GM06990 (cell line): ENCODE measurements around the gene SLC25A42.

Experiments used
- DNase-seq: peaks from one replicate; pipeline ENCODE4 v3.0.0-alpha.2; 2011; ENCODE audit not compliant: insufficient read length; ENCODE audit errors: extremely low read depth
- H3K27me3 ChIP-seq: replicated peaks from 2 replicates; pipeline ENCODE4 v1.6.0; 2011; ENCODE audit warnings: low read length; ENCODE audit not compliant: control insufficient read depth, insufficient read depth
- H3K36me3 ChIP-seq: 2 replicates; pipeline ENCODE4 v1.5.1; 2011; ENCODE audit warnings: low read length; ENCODE audit not compliant: control insufficient read depth, insufficient read depth
- H3K4me3 ChIP-seq: replicated peaks from 2 replicates; pipeline ENCODE4 v1.5.1; 2011; ENCODE audit warnings: low read depth, mild to moderate bottlenecking, control low read depth, low read length
- TF ChIP-seq, protein P1 (sequence below): IDR thresholded peaks from 2 replicates; pipeline ENCODE4 v1.5.1; 2011; ENCODE audit warnings: low read length, control low read depth, mild to moderate bottlenecking, inconsistent platforms; ENCODE audit not compliant: insufficient read depth, poor library complexity, severe bottlenecking

The SLC25A42 gene

DNA sequence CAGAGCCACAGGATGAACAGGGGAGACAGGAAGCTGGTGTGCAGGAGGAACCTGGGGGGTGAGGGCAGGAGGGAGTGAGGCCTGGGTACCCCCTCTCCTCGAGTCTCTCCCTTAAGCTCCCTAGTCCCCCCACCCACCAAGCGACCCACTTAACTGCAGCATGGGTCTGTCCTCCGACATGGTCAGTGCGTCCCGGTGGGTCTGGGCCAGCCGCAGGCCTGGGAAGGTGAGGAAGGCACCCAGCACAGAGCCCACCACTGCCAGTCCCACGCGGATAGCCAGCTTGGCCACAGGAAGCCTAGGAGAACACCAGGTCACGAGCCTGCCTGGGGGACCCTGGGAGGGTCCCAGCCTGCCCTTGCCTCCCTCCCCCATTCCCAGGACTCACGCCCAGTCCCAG is 57.6 kb downstream of the SLC25A42 start:
- DNase-seq: no peak
- no peaks in the 10 kb centered on the region for H3K27me3 ChIP-seq
- H3K4me3 ChIP-seq: no peak overlapping the region
- peaks cover 5% of the 10 kb centered on the region for H3K36me3 ChIP-seq
- TF ChIP-seq, protein P1, sequence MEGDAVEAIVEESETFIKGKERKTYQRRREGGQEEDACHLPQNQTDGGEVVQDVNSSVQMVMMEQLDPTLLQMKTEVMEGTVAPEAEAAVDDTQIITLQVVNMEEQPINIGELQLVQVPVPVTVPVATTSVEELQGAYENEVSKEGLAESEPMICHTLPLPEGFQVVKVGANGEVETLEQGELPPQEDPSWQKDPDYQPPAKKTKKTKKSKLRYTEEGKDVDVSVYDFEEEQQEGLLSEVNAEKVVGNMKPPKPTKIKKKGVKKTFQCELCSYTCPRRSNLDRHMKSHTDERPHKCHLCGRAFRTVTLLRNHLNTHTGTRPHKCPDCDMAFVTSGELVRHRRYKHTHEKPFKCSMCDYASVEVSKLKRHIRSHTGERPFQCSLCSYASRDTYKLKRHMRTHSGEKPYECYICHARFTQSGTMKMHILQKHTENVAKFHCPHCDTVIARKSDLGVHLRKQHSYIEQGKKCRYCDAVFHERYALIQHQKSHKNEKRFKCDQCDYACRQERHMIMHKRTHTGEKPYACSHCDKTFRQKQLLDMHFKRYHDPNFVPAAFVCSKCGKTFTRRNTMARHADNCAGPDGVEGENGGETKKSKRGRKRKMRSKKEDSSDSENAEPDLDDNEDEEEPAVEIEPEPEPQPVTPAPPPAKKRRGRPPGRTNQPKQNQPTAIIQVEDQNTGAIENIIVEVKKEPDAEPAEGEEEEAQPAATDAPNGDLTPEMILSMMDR: no peak

DNA sequence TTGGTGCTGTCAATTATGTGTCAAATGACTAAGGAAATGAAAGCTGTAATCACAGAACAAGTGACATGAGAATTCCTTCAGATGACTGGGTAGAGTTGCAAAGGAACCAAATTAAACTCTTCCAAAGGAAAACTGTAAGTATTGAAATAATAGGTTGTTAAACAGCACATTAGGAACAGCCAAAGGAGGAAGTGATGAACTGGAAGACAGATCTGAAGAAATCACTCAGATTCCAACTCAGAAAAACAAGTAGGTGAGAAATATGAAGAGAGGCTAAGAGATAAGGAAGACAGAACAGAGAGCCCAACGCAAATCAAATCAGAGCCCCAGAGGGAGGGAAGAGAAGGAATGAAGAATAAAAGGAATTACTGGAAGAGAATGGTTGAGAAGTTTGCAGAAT is 59.1 kb downstream of the SLC25A42 start:
- no peak overlapping the region for H3K4me3 ChIP-seq
- H3K36me3 ChIP-seq: peaks cover 5% of the 10 kb centered on the region
- TF ChIP-seq, protein P1: no peak
- no peak for DNase-seq
- H3K27me3 ChIP-seq: no peaks in the 10 kb centered on the region

DNA sequence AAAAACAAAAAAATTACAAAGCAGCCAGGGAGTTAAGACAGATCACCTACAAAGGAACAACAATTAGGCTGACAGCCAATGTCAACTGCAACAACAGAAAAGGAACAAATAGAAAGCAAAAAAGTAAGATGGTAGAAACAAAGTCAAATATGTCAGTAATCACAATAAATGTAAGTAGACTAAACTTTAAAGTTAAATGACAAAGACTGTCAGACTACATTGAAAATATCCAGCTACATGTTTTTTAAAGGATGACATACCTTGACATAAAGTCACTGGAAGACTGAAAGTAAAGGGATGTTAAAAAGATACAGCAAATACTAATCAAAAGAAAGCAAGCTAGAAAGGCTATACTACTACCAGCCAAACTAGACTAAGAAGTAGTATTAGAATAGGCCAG is 59.6 kb downstream of the SLC25A42 start:
- Histone ChIP-seq H3K36me3 (peaks cover 5% of the 10 kb centered on the region), H3K27me3 (no peaks in the 10 kb centered on the region), H3K4me3 (no peak overlapping the region)
- TF ChIP-seq, protein P1: no peak
- no peak for DNase-seq

DNA sequence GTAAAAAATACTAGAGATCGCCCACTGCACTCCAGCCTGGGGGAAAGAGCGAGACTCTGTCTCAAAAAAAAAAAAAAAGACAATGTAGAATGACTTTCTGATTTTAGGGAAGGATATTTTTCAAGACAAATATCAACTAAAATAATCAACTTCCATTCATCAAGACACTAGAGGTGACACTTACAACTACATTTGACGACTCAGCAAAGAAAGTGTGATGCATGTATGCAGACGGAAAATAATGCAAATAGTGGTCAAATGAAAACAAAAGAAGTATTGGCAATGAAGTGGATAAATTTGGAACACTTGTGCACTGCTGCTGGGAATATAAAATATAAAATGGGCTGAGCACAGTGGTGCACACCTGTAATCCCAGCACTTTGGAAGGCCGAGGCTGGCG is 62.3 kb downstream of the SLC25A42 start:
- no peak for DNase-seq
- no peak overlapping the region for H3K4me3 ChIP-seq
- H3K36me3 ChIP-seq: peaks cover 2% of the 10 kb centered on the region
- TF ChIP-seq, protein P1: no peak
- no peaks in the 10 kb centered on the region for H3K27me3 ChIP-seq

DNA sequence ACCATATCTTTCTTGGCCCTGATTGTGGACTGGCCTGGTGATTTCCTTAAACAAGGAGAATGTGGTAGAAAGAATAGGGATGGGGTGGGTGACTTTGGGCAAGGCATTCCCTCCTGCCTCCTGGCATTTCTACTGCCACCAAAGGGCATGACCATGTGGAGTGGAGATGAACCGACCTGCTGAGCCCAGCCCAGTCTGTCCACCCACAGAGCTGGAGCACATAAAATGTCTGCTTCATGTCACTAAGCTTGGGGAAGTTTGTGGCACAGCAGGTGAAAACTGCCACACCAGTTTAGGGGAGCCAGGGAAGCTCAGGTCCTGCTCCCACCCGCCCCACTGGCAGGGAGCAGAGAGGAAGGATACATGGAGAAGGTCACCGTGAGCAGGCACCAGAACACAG is 68.2 kb downstream of the SLC25A42 start:
- TF ChIP-seq, protein P1: no peak
- Histone ChIP-seq H3K36me3 (peaks cover 2% of the 10 kb centered on the region), H3K4me3 (no peak overlapping the region), H3K27me3 (no peaks in the 10 kb centered on the region)
- DNase-seq: no peak

DNA sequence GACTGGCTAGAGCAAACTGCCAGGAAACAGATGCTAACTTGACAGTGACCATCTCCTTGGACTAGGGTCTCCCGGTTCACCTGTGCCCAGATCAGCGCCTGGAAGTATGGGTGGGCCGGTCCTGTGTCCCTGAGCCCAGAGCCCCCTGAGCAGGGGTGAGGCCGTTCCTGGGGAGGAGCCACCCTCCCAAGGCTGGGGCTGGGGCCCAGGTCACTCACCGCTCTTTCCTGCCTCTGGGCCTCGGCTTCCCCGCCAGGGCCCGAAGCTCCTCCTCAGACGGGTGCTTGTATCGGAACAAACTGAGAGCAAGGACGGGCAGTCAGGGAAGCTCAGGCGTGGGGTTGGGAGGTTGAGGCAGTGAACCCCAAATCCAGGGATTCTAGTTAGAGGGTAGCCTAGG is 69.1 kb downstream of the SLC25A42 start:
- TF ChIP-seq, protein P1: no peak
- no peak for DNase-seq
- Histone ChIP-seq H3K4me3 (no peak overlapping the region), H3K36me3 (peaks cover 2% of the 10 kb centered on the region), H3K27me3 (no peaks in the 10 kb centered on the region)
